SK-N-SH treated with all-trans-retinoic acid at 6 μM for 48 hours (cell line): ENCODE measurements around the gene CNPPD1.

Experiments
- ATAC-seq: fragments of 200-7000 bp; cut with Tn5 transposase; 3 replicates; pipeline ENCODE4 v1.9.1; 2020; ENCODE audit warnings: mild to moderate bottlenecking, moderate library complexity
- CSDC2 ChIP-seq: fragments of 250-450 bp; sonication (Bioruptor Pico); IDR thresholded peaks from 2 replicates; pipeline ENCODE4 v1.5.0; 2020; ENCODE audit warnings: mild to moderate bottlenecking, moderate library complexity
- ISL1 ChIP-seq: fragments of 250-450 bp; sonication (Bioruptor Pico); IDR thresholded peaks from 2 replicates; pipeline ENCODE4 v2.1.2; 2022; ENCODE audit warnings: mild to moderate bottlenecking, moderate library complexity
- OSR1 ChIP-seq: fragments of 250-450 bp; sonication (Bioruptor Pico); IDR thresholded peaks from 2 replicates; pipeline ENCODE4 v1.8.0; 2022; ENCODE audit warnings: moderate library complexity, mild to moderate bottlenecking, inconsistent platforms
- RARB ChIP-seq: fragments of 250-450 bp; sonication (Bioruptor Pico); IDR thresholded peaks from 2 replicates; pipeline ENCODE4 v1.8.0; 2021; ENCODE audit warnings: mild to moderate bottlenecking, moderate library complexity
- SNAI2 ChIP-seq: fragments of 250-450 bp; sonication (Bioruptor Pico); IDR thresholded peaks from 2 replicates; pipeline ENCODE4 v1.5.0; 2020; ENCODE audit warnings: mild to moderate bottlenecking, moderate library complexity
- TCF4 ChIP-seq: fragments of 250-450 bp; sonication (Bioruptor Pico); IDR thresholded peaks from 2 replicates; pipeline ENCODE4 v1.8.0; 2021; ENCODE audit warnings: mild to moderate bottlenecking, moderate library complexity, borderline replicate concordance
- ZC3H10 ChIP-seq: fragments of 250-450 bp; sonication (Bioruptor Pico); IDR thresholded peaks from 2 replicates; pipeline ENCODE4 v1.5.1; 2021; ENCODE audit warnings: mild to moderate bottlenecking, moderate library complexity
- ZFP3 ChIP-seq: fragments of 250-450 bp; sonication (Bioruptor Pico); IDR thresholded peaks from 2 replicates; pipeline ENCODE4 v1.5.0; 2020; ENCODE audit warnings: mild to moderate bottlenecking, moderate library complexity
- ZFP30 ChIP-seq: fragments of 450-650 bp; formaldehyde crosslinking; IDR thresholded peaks from 2 replicates; pipeline ENCODE4 v1.5.0; 2022; ENCODE audit warnings: mild to moderate bottlenecking, moderate library complexity
- ZNF565 ChIP-seq: fragments of 450-650 bp; formaldehyde crosslinking; conservative IDR thresholded peaks from 2 replicates; pipeline ENCODE4 v1.5.0; 2020; ENCODE audit warnings: low read depth, mild to moderate bottlenecking, moderate library complexity
- ZNF8 ChIP-seq: fragments of 450-650 bp; formaldehyde crosslinking; IDR thresholded peaks from 2 replicates; pipeline ENCODE4 v1.5.0; 2020; ENCODE audit warnings: mild to moderate bottlenecking, moderate library complexity
- TF ChIP-seq, protein P1 (sequence below): fragments of 250-450 bp; sonication (Bioruptor Pico); IDR thresholded peaks from 2 replicates; pipeline ENCODE4 v1.5.1; 2021; ENCODE audit warnings: mild to moderate bottlenecking, moderate library complexity
- TF ChIP-seq, protein P2 (sequence below): fragments of 250-450 bp; sonication (Bioruptor Pico); IDR thresholded peaks from 2 replicates; pipeline ENCODE4 v1.8.0; 2020; ENCODE audit warnings: mild to moderate bottlenecking, moderate library complexity, borderline replicate concordance
- TF ChIP-seq, protein P3 (sequence below): fragments of 250-450 bp; sonication (Bioruptor Pico); IDR thresholded peaks from 2 replicates; pipeline ENCODE4 v1.8.0; 2021; ENCODE audit warnings: low read depth, mild to moderate bottlenecking, moderate library complexity, borderline replicate concordance
- TF ChIP-seq, protein P4 (sequence below): fragments of 250-450 bp; sonication (Bioruptor Pico); IDR thresholded peaks from 2 replicates; pipeline ENCODE4 v1.5.1; 2020; ENCODE audit warnings: low read depth, mild to moderate bottlenecking, moderate library complexity

The CNPPD1 gene

DNA sequence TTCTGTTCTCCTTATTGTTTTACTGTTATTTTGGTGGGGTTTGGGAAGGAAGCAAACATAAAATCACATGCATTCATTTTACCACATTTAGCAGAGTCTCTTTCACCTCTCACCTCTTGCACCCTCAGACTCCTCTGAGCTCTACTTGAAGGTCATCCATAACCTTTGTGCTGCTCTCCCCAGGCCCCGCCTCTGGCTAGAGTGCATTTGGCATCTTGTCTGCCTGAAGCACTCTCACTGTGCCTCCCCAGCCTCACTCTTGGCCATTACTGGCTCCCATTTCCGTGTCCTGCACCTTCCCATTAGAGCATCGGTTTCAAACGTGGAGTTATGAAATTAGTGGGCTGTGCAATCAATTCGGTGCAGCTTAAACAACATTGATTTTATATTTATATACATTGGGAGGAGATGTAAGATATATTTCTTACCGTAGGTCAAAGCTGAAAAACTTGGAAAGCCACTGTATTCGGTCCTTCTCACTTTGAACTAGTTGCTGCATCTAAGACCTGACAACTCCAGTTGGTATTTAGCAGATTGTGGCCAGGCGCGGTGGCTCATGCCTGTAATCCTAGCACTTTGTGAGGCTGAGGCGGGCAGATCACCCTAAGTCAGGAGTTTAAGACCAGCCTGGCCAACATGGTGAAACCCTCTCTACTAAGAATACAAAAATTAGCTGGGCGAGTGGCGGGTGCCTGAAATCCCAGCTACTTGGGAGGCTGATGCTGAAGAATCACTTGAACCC is 22.9 kb upstream of the CNPPD1 start (continued):
- TF ChIP-seq, protein P1, sequence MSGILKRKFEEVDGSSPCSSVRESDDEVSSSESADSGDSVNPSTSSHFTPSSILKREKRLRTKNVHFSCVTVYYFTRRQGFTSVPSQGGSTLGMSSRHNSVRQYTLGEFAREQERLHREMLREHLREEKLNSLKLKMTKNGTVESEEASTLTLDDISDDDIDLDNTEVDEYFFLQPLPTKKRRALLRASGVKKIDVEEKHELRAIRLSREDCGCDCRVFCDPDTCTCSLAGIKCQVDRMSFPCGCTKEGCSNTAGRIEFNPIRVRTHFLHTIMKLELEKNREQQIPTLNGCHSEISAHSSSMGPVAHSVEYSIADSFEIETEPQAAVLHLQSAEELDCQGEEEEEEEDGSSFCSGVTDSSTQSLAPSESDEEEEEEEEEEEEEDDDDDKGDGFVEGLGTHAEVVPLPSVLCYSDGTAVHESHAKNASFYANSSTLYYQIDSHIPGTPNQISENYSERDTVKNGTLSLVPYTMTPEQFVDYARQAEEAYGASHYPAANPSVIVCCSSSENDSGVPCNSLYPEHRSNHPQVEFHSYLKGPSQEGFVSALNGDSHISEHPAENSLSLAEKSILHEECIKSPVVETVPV (CRISPR knock-in tag): no peak

DNA sequence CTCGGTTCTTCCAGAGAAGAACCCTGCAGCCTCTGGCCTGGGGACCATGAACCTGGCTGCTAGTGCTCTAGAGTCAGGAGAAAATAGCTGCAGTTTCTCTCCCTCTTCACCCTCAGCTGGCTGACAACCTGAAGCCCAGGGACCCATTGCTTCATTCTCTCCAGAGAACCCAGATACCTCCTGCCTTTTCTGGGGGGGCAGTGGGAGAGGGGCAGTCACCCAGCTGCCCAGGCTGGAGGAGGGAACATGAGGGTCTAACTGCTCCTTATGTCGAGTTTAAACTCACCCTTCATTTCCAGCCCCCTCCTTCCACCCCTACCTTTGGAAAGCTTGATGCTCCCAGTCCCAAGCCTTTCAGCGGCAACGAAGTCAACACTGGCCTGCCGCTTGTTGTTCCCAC is 22.2 kb upstream of the CNPPD1 start:
- ATAC-seq: no peak
- TF ChIP-seq, protein P2, sequence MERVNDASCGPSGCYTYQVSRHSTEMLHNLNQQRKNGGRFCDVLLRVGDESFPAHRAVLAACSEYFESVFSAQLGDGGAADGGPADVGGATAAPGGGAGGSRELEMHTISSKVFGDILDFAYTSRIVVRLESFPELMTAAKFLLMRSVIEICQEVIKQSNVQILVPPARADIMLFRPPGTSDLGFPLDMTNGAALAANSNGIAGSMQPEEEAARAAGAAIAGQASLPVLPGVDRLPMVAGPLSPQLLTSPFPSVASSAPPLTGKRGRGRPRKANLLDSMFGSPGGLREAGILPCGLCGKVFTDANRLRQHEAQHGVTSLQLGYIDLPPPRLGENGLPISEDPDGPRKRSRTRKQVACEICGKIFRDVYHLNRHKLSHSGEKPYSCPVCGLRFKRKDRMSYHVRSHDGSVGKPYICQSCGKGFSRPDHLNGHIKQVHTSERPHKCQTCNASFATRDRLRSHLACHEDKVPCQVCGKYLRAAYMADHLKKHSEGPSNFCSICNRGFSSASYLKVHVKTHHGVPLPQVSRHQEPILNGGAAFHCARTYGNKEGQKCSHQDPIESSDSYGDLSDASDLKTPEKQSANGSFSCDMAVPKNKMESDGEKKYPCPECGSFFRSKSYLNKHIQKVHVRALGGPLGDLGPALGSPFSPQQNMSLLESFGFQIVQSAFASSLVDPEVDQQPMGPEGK (CRISPR knock-in tag): no peak
- TF ChIP-seq ISL1 (CRISPR knock-in tag): no peak
- no peak for TF ChIP-seq OSR1
- TF ChIP-seq ZNF565 (CRISPR knock-in tag): no peak
- TF ChIP-seq, protein P3, sequence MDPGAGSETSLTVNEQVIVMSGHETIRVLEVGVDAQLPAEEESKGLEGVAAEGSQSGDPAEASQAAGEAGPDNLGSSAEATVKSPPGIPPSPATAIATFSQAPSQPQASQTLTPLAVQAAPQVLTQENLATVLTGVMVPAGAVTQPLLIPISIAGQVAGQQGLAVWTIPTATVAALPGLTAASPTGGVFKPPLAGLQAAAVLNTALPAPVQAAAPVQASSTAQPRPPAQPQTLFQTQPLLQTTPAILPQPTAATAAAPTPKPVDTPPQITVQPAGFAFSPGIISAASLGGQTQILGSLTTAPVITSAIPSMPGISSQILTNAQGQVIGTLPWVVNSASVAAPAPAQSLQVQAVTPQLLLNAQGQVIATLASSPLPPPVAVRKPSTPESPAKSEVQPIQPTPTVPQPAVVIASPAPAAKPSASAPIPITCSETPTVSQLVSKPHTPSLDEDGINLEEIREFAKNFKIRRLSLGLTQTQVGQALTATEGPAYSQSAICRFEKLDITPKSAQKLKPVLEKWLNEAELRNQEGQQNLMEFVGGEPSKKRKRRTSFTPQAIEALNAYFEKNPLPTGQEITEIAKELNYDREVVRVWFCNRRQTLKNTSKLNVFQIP (CRISPR knock-in tag): no peak
- TF ChIP-seq, protein P1 (CRISPR knock-in tag): no peak
- no peak for TF ChIP-seq TCF4 (CRISPR knock-in tag)
- no peak for TF ChIP-seq ZNF8
- TF ChIP-seq RARB (CRISPR knock-in tag): no peak
- TF ChIP-seq ZC3H10 (CRISPR knock-in tag): no peak
- TF ChIP-seq CSDC2 (CRISPR knock-in tag): no peak
- TF ChIP-seq ZFP3 (CRISPR knock-in tag): no peak
- TF ChIP-seq, protein P4, sequence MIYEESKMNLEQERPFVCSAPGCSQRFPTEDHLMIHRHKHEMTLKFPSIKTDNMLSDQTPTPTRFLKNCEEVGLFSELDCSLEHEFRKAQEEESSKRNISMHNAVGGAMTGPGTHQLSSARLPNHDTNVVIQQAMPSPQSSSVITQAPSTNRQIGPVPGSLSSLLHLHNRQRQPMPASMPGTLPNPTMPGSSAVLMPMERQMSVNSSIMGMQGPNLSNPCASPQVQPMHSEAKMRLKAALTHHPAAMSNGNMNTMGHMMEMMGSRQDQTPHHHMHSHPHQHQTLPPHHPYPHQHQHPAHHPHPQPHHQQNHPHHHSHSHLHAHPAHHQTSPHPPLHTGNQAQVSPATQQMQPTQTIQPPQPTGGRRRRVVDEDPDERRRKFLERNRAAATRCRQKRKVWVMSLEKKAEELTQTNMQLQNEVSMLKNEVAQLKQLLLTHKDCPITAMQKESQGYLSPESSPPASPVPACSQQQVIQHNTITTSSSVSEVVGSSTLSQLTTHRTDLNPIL: no peak
- no peak for TF ChIP-seq ZFP30 (CRISPR knock-in tag)
- no peak for TF ChIP-seq SNAI2 (CRISPR knock-in tag)

- ATAC-seq: no peak
- TF ChIP-seq, protein P3 (CRISPR knock-in tag): no peak
Measured at GRCh38 chr2:219197388-219197787, 20.7 kb upstream of the CNPPD1 start.

GRCh38 chr2:219186754-219187456 is 10.2 kb upstream of the CNPPD1 start:
- ATAC-seq: no peak; the same call in 2 of the 3 replicates

More at GRCh38 chr2:219186754-219187456, 10.2 kb upstream of the CNPPD1 start:
- TF ChIP-seq ZNF565 (CRISPR knock-in tag) (no peak), ZFP30 (CRISPR knock-in tag) (no peak), SNAI2 (CRISPR knock-in tag) (no peak)
